Left forelimb (tissue), 1 donor: ENCODE data around the gene TLN1.
A peak's percentile ranks its signal among the peaks of the same experiment; 100 is the strongest.

Source experiments
- DNase-seq: peaks from one replicate; pipeline ENCODE4 v3.0.0-alpha.2; 2018; ENCODE audit warnings: low spot score

The TLN1 gene

DNA sequence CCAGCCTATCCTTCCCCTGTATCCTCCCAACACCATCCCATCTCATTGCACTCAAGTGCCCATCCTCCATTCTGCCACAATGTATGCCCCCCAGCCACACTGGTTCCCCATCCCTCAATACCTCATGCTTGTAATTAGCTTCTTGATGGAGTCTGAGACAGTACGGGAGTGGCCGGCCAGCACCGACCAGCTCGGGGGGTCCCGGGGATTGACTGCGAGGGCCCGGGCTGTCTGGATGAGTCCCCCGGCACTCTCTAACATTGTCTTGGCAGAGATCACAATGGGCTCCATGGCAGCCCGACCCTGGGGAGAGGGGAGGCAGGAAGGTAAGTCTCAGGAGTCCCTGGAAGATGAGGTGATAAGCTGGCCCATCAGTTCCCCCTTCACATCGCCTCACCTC, 25.0 kb downstream of the TLN1 start:
- DNase-seq: no peak

DNA sequence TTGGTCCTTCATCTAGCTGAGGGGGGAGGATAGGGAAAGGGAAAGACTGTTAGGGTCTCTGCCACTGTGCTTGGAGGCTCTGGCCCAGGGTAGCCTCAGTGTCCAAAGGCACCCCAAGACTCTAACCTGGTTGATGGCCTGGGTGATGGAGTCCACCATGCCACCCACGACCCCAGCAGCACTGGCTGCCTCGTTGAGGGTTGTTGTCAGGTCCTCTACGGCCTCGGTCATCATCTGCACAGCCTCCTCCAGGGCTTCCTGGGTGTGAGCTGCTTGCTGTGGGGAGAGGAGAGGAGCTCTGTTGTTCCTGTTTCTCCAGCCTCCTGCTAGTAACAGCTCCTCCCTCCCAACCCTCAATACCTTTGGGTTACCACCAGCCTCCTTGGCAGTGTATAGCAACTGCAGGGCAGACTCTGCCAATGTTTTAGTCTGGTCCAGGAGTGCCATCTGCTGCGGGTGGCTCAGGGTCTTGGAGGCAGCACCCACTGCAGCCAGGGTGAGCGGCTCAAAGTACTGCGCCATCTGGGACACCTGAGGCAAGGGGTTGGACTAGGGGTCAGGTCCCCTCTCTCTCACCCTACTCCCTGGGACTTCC, 26.1 kb downstream of the TLN1 start:
- DNase-seq: no peak

DNA sequence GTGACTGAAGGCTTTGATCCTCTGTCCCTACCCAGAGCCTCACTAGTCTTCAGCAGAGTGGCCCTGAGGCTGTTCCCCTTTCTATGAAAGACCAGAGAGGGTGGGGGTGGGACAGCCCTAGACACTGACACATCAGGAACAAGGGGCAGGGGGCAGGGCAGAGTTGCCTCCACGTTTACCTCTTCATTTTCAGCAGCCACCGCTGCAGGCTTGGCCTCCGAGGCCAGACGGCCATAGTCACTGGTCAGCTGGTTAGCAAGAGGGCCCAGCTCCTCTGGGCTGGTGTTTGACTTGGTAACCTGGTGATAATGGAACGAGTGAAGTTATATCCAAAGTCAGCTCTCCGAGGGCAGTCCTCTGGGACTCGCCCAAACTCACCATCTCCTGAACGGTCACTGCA, 26.6 kb downstream of the TLN1 start:
- no peak for DNase-seq

DNA sequence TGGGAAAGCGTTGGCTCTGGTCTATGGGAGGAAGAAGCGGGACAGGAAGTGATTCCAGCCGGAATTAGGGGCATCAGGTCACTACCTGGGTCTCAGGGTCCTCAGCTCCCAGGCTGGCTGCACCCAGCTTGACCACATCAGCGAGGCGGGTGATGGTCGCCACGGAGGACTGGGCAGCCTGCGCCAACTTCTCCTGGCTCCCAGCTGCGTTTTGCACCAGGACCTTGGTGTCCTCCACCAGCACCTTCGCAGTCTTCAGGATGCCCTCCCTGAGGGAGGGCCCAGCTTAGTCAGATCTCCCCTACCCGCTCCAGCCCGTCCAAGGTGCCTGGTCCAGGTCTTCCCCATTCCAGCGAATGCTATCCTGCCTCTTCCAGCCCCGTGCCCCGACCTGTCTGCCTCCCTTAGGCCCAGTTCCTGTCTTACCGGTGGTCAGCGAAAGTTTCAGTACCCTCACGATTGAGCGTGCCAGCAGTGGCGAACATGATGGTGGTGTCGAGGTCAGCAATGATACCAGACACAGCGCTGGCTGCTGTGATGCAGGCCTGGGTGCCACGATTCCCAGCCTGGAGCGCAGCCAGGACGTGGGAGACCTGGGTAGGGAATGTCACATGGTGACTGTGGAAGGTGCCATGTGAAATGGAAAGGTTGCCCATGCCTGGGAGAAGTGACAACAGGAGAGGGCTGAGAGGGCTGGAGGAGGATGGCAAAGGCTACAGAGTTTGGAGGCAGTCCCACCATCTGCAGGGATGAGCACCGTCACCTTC, 27.9 kb downstream of the TLN1 start:
- no peak for DNase-seq

DNA sequence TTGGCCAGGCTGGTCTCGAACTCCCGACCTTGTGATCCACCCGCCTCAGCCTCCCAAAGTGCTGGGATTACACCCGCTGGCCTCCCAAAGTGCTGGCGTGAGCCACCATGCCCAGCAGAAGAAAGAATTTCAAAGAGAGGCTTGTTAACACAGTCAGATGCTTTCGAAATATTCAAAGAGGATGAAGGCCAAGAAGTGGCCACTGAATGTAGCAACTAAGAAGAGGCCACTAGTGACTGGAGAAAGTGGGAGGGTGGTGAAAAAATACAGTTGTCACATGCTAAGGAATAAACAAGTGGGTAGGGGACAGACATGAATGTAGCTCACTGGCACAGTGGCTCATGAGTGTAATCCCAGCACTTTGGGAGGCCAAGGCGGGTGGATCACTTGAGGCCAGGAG, 29.3 kb downstream of the TLN1 start:
- no peak for DNase-seq

DNA sequence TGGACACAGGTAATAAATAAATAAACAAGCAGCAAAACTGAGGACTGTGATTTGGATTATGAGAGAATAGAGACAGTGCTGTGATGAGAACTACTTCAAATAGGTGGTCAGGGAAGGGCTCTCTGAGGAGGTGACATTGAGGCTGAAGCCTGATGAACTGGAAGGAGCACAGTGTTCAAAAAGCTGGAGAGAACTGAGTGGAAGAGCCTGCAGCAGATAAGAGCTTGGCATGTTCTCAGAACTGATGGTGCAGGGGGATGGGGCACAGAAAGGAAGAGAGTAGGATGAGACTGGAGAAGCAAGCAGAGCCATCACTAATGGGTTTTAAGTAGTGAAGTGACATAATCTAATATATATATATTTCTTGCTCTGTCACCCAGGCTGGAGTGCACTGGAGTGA, 31.1 kb downstream of the TLN1 start:
- no peak for DNase-seq

DNA sequence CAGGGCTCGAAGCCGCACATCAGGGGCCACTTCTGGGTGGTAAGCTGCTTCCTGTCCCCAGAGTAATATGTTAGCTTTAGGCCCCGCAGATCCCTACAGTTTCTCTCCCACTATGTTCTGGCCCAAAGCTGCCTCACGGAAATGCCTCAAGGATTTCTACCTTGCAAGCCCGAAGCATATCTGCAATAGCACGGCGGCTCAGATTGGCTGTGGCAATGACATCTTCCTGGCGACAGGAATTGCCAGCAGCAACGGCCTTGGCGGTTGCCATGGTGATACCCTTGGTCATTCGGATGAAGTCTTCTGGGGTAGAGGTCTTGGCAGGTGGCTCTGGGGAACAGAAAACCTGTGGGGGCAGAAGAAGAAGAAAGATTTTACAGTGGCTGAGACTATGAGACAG, 32.0 kb downstream of the TLN1 start:
- DNase-seq: no peak

DNA sequence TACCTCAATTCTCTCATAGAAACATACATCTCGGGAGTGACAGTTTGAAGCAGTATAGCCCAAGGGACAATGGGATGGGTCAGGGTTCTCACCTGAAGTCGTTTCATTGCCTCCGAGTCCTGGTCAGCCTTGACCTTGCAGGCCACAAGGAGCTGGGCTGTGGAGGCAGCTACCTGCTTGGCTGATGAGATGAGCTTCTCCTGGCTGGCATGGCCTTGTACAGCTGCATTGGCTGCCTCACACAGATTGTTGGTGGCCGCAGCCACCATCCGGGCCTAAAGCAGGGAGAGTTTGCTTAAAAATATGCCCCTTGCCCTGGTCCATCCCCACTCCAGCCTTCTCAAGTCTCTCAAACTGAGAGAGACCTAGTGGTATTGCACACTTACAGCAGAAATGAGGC, 33.8 kb downstream of the TLN1 start:
- DNase-seq: no peak

DNA sequence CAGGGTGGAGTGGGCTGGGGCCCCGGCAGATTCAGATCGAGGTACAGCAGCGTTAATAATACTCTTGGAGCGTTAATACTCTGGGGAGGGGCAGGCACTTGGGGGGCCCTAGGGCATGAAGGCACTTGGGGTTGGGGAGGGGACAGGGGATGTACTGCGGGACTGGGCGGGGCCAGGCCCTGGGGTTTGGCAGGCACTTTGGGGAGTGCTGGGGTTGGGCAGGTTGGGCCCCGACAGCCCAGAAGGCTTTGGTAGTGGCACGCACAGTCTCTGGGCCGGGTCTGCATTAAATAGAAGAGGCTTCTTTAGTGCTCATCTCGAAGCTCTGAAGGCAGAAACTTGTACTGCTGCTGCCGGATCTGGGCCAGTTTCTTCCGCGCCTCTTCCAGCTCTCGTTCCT, 34.5 kb downstream of the TLN1 start:
- DNase-seq: no peak

DNA sequence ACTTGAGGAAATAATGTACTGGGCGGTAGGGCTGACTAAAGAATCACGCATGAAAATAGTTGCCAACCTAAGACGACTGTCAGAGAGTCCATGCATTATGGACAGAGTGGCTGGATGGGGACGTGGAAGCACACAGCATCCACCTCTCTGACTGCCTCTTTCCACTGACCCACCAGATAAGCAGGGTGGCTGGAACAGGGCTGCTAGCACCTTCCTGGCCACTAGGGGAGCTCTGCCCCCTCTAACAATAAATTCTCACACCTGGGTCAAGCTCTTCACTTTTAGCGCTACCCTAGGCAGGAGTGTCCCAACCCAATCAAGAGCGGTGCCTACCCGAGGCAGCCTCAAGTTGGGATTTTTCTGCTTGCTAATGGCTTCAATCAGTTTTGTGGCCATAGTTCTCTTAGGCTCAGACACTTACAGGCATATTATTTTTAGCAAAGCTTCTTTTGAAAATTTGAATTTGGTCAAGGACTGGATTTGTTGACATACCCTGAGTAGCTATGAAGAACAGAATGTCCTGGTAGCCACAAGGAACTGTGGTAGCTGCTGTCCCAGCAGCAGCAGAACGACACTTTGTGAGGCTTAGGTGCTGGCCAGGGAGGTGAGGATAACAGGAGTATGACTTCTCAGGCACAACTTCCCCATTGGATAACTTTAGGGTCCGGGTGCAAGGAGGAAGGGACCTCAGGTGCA, 35.3 kb downstream of the TLN1 start:
- DNase-seq: no peak

DNA sequence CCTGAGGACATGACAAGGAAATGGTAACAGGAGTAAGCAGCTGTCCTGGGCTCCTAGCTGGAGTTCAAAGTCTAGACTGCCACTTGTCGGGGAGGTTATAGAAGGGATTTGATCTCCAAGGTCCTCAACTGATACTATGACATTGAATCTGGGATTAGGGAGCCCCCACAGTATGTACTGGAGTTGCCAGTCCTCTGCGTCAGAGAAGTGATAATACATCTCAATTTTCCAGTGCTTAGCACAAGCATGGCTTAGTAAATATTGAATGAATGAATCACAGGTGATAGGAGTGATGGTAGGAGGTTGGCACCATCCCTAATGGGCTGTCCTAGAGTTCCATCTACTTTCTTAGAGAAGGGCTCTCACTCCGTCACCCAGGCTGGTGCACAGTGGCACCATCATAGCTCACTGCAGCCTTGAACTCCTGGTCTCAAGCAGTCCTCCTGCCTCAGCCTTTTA, 36.0 kb downstream of the TLN1 start:
- DNase-seq: no peak

DNA sequence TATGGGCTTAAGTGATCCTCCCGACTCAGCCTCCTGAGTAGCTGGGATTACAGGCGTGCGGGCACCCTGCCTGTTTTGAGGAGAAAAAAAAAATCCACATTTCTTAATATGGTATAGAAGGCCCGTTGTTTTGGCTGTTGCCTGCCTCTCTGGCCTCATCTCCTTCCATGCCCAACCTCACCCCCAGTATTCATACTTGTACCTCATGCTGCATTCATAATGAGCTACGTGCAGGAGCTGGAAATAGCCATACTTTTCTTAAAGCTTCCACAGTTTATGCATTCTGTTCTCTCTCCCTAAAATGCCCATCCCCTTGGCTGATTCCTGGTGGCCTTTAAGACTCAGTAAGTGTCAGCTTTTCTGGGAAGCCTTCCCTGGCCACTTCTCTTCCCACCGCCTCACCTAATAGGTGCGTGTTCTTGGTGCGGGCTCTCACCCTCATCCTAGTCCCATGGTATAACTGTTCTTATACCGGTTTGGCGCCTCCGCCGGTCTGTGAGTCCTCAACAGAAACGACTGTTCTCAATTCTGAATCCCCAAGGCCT, 40.2 kb downstream of the TLN1 start:
- DNase-seq: no peak

DNA sequence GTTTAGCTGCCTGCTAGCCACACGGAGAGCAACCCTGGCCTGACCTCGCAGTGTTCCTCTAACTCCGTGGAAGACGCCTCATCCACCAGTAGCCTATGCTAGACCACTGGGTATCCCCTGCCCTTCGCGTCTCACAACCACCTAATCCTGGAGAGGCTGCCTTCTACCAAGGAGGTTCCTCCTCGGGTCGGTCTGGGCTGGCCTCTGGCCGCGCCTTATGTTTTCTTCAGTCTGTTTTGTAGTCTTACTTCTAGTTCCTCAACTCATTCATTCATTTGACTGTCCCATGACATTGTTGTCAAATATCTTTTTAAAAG, 40.7 kb downstream of the TLN1 start:
- no peak for DNase-seq

DNA sequence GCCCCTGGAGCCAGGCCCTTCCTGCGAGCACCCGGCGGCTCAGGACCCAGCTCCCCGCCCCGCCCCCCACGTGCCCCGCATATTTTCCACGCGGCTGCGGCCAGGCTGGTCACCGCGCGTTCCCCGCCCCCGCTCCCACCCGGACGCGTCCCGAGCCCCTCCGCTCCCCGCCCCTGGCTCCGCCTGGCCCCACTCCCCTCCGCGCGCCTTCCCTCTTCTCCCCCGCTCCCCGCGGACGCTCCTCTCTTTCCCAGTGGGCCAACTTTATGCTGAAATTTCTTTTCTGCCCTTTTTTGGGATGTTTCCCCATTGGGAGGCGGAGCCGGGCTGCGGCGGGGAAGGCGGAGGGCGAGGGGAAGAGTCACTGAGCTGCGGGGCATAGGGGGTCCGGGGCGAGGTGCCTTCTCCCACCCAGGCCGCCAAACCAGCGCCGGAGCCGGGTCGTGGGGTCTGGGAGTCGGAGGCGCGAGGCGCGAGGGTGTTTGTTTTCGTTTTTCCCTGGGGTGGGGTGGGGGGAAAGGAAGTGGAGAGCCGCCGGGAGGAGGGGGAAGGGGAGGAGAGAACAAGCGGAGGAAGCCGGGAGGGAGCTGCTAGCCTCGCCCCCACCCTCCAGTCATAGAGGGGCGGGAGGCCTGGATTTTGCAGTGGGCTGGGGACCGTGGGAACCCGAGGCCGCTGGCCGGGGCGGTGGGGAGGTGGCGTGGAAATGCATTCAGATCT, 41.2 kb downstream of the TLN1 start:
- DNase-seq: peak; percentile 87

DNA sequence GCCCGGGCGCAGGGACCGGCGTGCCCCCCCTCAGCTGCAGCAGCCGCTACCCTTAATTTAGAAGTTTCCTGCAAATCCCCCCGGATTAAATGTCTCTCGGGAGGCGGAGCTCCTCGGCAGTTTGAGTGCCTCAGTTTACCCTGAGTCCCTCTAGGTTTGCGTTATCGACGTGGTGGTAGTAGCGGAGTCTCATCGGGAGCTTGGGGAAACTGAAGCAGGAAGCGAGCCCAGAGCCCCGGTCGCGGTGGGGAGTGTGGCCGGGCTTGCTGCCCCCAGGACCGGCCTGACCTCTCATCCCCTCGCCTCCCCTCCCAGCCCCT, 41.7 kb downstream of the TLN1 start:
- no peak for DNase-seq

DNA sequence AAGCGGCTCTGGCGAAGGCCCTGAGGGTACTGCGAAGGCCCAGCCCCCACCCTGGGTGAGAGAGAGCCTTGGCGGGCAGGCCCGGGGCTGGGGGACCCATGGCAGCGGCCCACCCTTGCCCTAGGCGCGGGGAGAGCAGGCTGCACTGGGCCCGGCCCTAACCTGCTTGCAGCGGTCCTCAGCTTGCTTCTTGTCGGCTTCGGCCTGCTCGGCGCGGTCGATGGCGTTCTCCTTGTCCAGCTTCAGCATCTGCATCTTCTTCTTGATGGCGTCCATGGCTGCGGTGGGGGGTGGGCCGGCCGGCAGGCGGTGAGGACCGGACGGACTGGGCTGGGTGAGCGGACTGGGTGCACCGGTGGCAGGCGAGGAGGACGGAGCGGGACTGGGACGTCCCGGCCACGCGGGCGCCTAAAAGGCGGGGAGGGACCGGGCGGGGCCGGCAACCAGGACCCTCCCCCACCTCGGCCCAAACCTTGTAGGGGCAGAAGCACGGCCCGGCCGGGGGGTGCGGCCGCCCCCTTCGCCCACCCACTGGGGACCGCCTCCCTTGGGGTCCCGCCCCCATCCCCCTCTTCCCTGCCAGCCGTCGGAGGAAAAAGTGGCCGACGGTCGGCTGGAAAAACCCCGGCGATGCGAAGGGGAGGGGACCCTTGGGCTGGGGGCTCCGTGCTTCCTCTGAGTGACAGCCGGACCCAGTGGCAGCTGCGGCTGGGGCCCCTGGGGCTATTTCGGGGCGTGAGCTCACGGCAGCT, 42.3 kb downstream of the TLN1 start, which contains the start of gene TPM2:
TPM2 (minus strand) TSS at position 384 of the 752 bp plus-strand sequence; CDS start at position 276, 108 bp downstream.
- DNase-seq: peak; percentile 87

DNA sequence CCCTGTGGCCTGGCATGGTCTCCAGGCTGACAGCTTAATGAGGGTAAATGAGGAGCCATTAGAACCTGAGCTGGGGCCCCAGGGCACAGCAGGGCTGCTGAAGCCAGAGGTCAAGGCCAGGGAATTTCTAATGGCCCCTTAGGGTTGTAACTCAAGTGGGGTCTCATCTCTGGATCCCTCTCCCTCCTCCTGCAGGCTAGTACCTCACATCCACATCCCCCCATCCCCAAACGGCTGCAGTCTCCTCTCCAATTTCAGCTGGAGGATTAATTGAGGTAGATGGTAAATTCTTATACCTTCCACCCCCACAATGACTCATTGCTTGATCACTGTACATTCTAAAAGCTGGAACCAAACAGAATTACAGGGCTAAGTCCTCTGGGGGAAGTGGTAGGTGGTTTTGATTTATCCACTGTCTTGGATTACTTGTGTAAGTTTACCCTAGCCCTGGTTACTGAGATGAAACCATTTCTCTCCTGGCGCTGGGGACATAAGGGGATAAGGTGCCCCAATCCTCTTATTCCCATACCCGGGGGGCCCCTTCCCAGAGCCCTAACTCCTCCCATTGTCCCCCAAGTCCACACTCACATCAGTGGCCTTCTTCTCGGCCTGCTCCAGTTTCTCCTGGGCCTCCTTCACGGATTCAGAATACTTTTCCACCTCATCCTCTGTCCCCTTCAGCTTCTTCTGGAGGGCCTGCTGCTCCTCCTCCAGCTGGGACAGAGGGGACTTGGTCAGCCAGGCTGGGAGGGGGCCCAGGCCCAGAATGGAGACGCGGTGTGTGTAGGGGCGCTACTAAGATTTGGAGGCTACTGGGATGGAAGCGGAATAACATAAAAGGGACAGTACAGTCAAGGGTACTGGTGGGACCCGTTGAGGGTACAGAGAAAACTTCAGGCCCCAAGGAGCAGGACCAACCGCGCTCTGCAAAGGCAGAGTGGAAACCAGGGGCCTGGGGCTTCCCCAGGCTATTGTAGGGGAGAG, 43.1 kb downstream of the TLN1 start:
- no peak for DNase-seq

DNA sequence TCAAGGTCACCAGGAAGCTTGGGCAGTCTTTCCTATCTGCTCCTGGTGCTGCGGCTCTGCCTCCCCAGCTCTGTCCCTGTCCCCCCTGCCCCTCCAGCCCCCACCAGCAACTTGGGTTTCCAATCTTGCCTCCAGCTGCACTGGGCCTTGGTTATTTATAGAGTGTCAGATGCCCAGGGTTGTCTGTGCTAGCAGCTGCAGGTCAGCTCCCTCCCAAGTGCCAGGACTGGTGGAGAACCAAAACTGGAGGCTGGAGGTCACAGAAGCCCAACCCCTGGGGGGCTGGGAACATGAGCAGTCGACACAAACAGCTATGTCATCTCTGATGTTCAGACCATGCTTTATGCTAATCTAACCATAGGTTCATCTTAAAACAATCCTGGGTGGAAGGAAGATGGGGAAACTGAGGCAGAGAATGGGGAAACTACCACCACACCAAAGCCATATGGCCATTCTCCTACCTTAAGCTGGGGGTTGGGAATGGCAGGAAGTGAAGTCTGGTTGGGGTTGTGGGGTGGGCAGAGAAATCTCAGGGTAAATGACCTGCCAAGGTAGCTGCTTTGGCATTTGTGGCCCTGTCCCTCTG, 43.9 kb downstream of the TLN1 start:
- no peak for DNase-seq

DNA sequence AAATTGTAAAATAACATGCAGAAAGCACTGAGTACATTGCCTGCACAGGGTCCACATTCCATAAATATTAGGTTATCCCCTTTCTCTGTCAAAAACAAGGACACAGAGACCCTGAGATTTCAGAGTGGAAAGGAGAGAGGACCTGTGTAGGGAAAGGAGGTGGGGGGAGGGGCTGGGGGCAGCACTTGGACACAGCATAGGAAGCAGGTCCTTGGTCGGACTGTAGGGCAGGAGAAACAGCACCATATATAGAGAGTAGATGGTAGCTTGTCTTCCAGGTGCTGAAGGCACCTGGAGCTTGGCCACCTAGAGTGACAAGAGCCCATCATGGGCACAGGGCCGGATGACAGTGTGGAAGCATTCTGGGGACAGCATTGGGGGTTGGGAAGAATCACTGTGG, 44.7 kb downstream of the TLN1 start:
- DNase-seq: no peak
